ENCODE results near the gene GINS2.

DNA sequence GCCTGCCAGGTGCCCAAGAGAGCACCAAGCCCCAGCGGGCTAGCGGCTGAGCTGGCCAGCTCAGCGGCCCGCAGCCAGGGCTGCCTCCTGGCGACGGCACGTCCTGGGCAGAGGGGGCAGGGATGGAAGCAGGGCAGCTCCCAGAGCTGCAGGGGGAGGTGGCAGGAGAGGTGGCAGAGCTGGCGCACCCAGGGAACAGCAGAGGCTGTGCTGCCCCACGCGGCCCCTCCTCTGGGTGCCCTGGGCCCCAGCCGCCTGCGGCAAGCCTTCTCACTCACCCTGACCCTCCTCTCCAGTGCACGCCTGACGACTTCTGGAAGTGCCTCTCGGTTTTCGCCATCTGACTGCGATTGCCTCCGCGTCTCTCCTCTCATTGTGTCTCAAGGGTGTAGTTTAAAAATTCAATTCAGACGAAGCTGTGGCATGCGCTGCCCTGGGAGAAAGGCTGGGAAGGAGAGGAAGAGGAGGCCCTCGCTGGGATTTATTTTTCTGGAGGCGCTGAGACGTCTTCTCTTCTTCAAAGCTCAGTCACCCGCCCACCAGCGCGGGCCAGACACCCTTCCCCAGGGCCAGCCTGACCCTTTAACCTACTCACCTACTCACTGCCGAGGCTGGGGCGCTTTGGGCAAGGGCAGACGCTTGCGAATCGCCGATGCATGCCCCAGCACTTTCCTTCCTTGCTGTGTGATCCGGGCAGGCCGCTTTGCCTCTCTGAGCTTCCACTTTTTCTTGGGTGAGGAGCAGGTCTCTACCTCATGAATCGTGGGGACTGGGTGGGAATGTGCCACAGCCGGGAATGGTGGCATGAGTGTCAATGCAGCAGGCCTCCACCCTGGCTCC, 50.7 kb downstream of the GINS2 start:
- TF ChIP-seq, protein P1, sequence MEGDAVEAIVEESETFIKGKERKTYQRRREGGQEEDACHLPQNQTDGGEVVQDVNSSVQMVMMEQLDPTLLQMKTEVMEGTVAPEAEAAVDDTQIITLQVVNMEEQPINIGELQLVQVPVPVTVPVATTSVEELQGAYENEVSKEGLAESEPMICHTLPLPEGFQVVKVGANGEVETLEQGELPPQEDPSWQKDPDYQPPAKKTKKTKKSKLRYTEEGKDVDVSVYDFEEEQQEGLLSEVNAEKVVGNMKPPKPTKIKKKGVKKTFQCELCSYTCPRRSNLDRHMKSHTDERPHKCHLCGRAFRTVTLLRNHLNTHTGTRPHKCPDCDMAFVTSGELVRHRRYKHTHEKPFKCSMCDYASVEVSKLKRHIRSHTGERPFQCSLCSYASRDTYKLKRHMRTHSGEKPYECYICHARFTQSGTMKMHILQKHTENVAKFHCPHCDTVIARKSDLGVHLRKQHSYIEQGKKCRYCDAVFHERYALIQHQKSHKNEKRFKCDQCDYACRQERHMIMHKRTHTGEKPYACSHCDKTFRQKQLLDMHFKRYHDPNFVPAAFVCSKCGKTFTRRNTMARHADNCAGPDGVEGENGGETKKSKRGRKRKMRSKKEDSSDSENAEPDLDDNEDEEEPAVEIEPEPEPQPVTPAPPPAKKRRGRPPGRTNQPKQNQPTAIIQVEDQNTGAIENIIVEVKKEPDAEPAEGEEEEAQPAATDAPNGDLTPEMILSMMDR (IDR thresholded peaks at IDR 0.05): no peak
- TF ChIP-seq POLR2AphosphoS5 (IDR thresholded peaks at IDR 0.05): no peak

Data from transverse colon (tissue), 4 donors.